GM18519 (cell line): Measurements from ENCODE around the gene CNTN2.

Experiments
- ATAC-seq: cut with Tn5 transposase; IDR thresholded peaks from one replicate; pipeline ENCODE4 v1.9.1; 2021; ENCODE audit warnings: mild to moderate bottlenecking, moderate library complexity; ENCODE audit not compliant: unreplicated experiment, low FRiP score

CNTN2 gene

DNA sequence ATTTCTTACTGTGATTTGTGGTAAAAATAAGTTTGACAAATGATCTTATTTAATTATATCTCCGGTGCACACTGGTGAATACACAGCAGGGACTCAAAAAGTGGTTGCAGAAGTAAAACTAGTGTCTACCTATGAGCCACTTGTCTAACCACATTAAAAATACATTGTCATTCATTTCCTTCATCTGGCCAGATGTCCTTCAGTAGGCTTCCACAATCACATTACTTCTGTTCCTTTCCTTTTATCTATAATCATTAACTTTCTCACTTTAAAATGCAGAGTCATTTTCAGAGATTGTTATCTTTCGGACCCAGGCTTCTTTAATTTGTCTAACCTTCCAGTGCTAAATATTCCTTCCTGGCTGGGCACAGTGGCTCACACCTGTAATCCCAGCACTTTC lies 75.7 kb downstream of the CNTN2 start:
- no peak for ATAC-seq

DNA sequence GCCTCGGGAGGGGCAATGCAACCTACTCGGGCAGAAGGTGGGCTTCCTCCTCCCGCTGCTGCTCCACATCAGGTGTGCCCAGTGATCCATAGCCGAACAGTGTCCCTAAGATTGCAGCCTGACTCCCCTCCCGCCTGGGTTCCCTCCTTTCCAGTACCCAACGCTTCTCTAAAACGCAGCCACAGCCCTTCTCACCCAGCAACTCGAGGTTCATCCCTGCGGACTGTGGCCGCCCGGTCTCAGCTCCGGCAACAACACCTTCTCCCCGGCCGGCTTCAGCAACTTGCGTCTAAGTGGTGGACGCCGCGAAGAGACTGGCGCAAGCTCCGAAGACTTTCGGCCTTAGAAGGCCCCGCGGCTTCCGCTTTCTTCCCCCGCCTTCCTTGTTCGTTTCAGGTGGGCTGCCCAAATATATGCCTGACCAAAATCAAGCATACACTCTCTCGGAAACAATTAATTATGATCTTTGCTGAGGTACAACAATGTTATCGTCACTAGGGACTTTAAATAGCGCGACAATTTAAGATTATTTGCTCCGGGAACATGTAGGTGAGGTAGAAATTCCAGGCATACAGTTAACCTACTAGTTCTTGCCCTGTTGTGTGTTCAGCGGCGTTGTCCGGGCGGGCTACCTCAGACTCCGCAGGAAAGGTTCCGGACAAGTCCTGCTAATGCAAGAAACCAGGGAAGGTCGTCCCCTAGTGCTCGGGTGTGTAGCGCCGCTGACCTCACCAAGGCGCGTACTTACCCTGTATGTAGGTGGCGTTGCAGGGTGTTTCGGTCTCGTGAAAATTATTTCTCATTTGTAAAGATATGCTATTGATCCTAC lies 78.9 kb downstream of the CNTN2 start, which contains the start of gene RBBP5:
Gene RBBP5 (minus strand): TSS at position 319 of the 829 bp plus-strand sequence. CDS start 105 bp downstream, at position 214.
- peak; percentile 92 for ATAC-seq

DNA sequence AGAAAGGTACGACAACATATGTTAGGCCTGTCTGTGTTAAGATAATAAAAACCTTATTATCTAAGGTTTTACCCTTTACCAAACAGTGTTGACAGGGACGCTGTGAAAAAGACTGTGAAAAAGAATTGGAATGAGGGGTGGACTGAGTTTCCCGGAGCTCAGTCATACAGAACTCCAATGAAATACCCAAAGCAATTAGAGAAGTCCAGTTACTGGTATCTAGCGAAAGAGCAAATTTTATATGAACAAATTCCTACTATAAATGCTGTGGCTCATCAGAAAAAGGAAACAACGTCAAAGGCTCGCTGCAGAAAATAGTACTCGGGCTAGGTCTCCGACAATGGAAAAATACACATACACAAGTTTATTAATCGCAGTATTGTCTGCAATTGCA lies 79.5 kb downstream of the CNTN2 start:
- ATAC-seq: no peak

DNA sequence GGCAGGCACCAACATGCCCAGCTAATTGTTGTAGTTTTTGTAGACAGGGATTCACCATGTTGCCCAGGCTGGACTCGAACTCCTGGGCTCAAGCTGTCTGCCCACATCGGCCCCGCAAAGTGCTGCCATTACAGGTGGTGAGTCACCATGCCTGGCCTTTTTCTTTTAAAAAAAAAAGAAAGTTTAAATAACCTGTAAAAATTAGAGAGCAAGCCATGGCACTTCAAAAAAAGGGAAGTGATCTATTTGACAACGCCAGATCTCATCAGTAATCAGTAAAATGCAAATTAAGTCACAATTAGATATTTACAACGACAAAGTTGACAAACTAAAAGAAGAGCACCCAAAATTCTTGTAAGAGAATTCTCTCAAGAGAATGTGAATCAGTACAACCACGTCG lies 81.7 kb downstream of the CNTN2 start:
- ATAC-seq: no peak

DNA sequence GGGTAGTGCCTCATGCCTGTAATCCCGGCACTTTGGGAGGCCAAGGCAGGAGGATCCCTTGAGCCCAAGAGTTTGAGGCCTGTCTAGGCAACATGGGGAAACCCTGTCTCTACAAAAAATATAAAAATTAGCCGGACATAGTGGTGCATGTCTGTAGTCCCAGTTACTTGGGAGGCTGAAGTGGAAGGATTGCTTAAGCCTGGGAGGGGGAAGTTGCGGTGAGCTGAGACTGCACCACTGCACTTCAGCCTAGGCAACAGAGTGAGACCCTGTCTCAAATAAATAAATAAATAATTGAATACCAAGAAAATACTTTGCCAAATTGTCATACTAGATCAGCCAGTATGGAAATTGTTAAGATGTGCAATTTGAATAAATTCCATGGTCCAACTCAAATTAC lies 84.6 kb downstream of the CNTN2 start:
- no peak for ATAC-seq
